HUES64 (cell line): Measurements from ENCODE around the gene TP53BP1.

Experiments
- H3K27ac ChIP-seq: 2 replicates; pipeline ENCODE4 v1.7.0; 2013; ENCODE audit warnings: low read depth, low read length, inconsistent platforms
- H3K27me3 ChIP-seq: 2 replicates; pipeline ENCODE4 v1.6.1; 2013; ENCODE audit warnings: mild to moderate bottlenecking, low read length; ENCODE audit not compliant: insufficient read depth
- H3K36me3 ChIP-seq: 2 replicates; pipeline ENCODE4 v1.6.1; 2013; ENCODE audit warnings: mild to moderate bottlenecking, low read length; ENCODE audit not compliant: insufficient read depth
- H3K4me1 ChIP-seq: 2 replicates; pipeline ENCODE4 v1.6.1; 2013; ENCODE audit warnings: mild to moderate bottlenecking, low read length, moderate library complexity; ENCODE audit not compliant: insufficient read depth
- H3K4me3 ChIP-seq: 2 replicates; pipeline ENCODE4 v1.5.1; 2013; ENCODE audit warnings: mild to moderate bottlenecking, low read length, moderate library complexity
- H3K9ac ChIP-seq: 2 replicates; pipeline ENCODE4 v1.6.1; 2013; ENCODE audit warnings: mild to moderate bottlenecking, low read depth, low read length
- H3K9me3 ChIP-seq: 2 replicates; pipeline ENCODE4 v1.6.1; 2013; ENCODE audit warnings: low read depth, low read length; ENCODE audit not compliant: insufficient read depth
- WGBS: fragments of 150-250, 120-280 bp; methylation state at CpG from one replicate; pipeline ENCODE4 v1.1.7; 2013; ENCODE audit warnings: missing lambda C conversion rate; 5-methylcytosine and 5-hydroxymethylcytosine counted together

TP53BP1 gene

DNA sequence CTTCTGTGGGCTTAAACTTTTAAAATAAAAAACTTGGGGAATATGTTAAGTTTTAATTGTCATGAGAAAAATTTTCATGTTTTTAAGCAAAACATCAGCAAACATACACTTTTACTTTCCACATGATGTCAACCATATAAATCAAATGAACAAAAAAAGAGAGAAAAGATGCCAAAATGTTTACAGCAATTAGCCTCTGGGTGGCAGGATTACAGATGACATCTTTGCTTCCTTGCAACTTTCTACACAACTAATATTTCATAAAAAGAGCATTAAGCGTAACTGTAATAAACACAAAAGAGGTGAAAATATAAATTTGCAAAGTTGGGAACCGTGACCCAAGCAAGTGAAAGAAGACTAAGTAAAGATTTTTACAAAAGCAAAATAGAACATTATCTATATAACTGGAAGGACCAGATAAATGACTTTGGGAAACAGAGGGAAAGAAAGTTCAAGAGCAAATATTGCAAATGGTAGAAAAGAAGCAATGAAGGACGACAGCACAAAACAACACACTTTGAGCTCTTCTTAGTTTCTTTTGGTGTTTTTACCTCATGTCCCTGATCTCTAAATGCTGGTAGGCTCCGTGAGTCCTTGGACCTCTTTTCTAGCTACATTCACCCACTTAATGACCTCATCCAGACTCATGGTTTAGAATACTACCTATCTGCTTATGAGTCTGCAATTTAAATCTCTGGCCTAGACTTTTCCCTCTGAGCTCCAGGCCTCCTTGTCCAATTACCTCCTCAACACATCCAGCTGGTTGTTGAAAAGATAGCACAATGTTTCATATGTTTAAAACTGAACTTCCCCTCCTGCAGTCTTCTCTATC is 9.4 kb downstream of the TP53BP1 start:
- H3K36me3 ChIP-seq = peaks cover 89% of the 10 kb centered on the region

DNA sequence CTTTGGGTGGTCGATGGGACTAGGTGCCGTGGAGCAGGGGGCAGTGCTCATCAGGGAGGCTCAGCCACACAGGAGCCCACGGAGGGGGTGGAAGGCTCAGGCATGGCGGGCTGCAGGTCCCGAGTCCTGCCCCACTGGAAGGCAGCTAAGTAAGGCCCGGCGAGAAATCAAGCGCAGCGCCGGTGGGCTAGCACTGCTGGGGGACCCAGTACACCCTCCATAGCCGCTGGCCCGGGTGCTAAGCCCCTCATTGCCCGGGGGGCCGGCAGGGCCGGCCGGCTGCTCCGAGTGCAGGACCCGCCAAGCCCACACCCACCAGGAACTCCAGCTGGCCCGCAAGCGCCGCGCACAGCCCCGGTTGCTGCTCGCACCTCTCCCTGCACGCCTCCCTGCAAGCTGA is 19.1 kb downstream of the TP53BP1 start:
- no peak overlapping the region for H3K9ac ChIP-seq
- WGBS = 96% methylated on average over 25 of the region's 25 CpGs
- H3K9me3 ChIP-seq = no peaks in the 10 kb centered on the region
- H3K4me1 ChIP-seq = peaks cover 4% of the 10 kb centered on the region; the same call in 1 of the 2 replicates
- no peak overlapping the region for H3K4me3 ChIP-seq
- no peak overlapping the region for H3K27ac ChIP-seq
- H3K27me3 ChIP-seq = no peaks in the 10 kb centered on the region
- peaks cover 93% of the 10 kb centered on the region for H3K36me3 ChIP-seq

More for the DNA sequence above, 9.4 kb downstream of the TP53BP1 start:
- Histone ChIP-seq H3K9ac (no peak overlapping the region), H3K9me3 (no peaks in the 10 kb centered on the region), H3K4me3 (no peak overlapping the region), H3K4me1 (peaks cover 1% of the 10 kb centered on the region; the same call in 1 of the 2 replicates), H3K27ac (no peak overlapping the region), H3K27me3 (no peaks in the 10 kb centered on the region)
- 88% methylated on average over 2 of the region's 4 CpGs for WGBS

DNA sequence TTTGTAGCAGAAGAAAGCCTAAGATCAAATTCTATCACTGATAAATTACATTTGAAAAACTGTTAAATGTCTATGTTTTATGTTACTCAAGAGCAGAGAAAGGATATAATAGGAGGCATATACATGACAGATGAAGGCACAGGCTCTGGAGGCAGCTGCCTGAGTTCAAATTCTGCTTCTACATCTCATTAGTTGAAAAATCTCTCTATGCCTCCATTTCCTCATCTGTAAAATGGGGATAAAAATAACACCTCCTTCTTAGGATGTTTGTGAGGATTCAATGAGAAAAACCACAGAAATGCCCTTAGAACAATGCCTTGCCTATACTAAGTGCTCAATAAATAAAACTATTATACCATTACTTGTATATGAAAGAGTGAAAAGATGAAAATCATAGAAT is 21.0 kb downstream of the TP53BP1 start:
- H3K9me3 ChIP-seq = no peaks in the 10 kb centered on the region
- H3K9ac ChIP-seq = no peak overlapping the region
- H3K36me3 ChIP-seq = peaks cover 93% of the 10 kb centered on the region
- H3K4me3 ChIP-seq = no peak overlapping the region
- H3K4me1 ChIP-seq = no peaks in the 10 kb centered on the region
- no peaks in the 10 kb centered on the region for H3K27me3 ChIP-seq
- H3K27ac ChIP-seq = no peak overlapping the region

DNA sequence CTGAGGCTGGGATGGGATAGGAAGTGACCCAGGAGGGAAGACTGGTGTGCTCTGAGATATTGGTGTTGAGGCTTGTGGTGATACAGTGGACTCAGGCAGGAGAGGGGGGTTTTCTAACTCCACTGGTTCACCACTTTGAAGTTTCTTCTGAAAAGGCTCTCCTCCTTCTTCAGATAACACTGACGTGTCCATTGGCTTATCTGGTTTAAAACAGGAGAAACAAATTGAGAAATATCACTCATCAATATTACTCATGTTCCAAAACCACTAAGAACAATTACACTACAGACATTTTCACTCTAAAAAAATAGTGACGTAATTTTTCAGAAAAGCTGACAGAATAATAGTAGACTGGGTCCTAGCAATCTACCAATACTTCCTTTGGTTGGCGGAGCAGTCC is 23.1 kb downstream of the TP53BP1 start:
- no peak overlapping the region for H3K4me3 ChIP-seq
- no peak overlapping the region for H3K27ac ChIP-seq
- no peak overlapping the region for H3K9ac ChIP-seq
- WGBS = 99% methylated on average over 3 of the region's 3 CpGs
- H3K9me3 ChIP-seq = no peaks in the 10 kb centered on the region
- no peaks in the 10 kb centered on the region for H3K4me1 ChIP-seq
- H3K27me3 ChIP-seq = no peaks in the 10 kb centered on the region
- H3K36me3 ChIP-seq = peaks cover 94% of the 10 kb centered on the region

DNA sequence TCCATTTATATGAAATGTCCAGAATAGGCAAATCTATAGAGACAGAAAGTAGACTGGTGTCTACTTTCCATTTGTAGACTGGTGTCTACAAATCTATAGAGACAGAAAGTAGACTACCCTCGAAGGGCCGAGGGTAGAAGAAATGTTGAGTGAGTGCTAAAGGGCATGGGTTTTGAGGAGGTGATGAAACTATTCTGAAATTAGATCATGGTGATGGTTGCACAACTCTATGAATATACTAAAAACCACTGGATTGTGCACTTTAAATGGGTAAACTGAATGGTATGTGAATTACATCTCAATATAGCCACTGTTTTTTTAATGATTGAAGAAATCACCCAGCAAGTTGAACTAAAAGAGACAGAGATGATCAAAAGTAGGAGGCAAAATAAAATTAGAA is 27.9 kb downstream of the TP53BP1 start:
- Histone ChIP-seq H3K4me1 (no peaks in the 10 kb centered on the region), H3K4me3 (no peak overlapping the region), H3K9ac (no peak overlapping the region), H3K9me3 (no peaks in the 10 kb centered on the region), H3K27ac (no peak overlapping the region), H3K27me3 (no peaks in the 10 kb centered on the region), H3K36me3 (peaks cover 94% of the 10 kb centered on the region)
- WGBS = 95% methylated on average over 2 of the region's 2 CpGs

DNA sequence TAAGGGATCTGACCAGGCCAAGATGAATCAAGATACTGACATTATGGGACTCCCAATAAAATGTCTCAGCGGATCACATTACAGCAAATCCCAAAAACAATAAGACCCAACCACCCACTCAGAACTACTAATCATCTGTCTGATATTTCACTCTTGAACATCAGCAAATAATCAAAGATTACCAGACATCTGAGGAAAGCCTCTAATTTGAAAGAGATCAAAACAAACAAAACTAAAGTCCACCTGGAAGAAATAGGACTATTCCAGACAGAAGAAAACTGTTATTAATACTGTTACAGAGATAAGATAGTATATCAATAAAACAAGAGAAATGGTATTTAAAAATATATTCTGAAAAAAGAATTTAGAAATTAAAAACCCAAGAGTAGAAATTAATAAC is 29.0 kb downstream of the TP53BP1 start:
- Histone ChIP-seq H3K9me3 (no peaks in the 10 kb centered on the region), H3K36me3 (peaks cover 94% of the 10 kb centered on the region), H3K27me3 (no peaks in the 10 kb centered on the region), H3K9ac (no peak overlapping the region), H3K4me1 (no peaks in the 10 kb centered on the region), H3K4me3 (no peak overlapping the region), H3K27ac (no peak overlapping the region)
- 95% methylated on average over 1 of the region's 1 CpG for WGBS

DNA sequence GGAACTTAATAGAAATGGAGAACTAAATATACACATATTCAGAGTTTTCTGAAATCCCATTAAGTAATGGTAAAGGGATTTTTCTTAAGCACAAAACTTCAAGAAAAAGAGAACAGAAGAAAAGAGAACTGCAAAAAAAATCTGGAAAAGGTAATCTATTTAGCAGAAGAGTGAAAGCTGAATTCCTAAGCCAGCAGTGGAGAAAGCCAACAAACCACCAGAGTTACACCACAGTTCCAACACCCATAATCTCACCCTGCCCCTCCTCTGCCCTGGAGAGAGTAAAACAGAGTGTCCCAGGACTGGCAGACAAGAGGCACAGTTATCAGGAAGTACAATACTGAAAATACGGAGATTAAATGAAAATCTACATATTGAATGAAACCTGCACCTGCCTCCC is 29.4 kb downstream of the TP53BP1 start:
- WGBS = 91% methylated on average over 1 of the region's 1 CpG
- no peak overlapping the region for H3K27ac ChIP-seq
- no peaks in the 10 kb centered on the region for H3K27me3 ChIP-seq
- H3K9me3 ChIP-seq = no peaks in the 10 kb centered on the region
- H3K4me3 ChIP-seq = no peak overlapping the region
- no peaks in the 10 kb centered on the region for H3K4me1 ChIP-seq
- peaks cover 94% of the 10 kb centered on the region for H3K36me3 ChIP-seq
- no peak overlapping the region for H3K9ac ChIP-seq

DNA sequence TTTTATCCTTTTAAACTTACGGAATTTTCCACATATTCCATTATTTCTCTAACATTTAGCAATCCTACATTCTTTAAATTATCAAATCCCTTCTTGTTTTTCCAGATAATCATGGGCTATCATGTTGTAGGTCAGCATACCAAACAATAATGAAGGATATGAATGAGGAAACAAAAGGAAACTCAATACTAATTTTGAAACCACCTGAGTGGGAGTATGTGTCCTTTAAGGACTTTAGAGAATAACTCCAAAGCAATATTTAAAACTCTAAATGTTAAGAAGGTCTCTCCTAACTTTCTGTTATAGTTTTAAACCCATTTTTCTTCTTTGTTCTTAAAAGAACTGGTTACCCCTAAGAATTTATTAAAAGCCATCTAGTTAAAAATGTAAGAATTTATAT is 43.0 kb downstream of the TP53BP1 start:
- no peak overlapping the region for H3K4me3 ChIP-seq
- peaks cover 65% of the 10 kb centered on the region for H3K36me3 ChIP-seq
- no peaks in the 10 kb centered on the region for H3K4me1 ChIP-seq
- WGBS = 97% methylated on average over 1 of the region's 1 CpG
- H3K9me3 ChIP-seq = no peaks in the 10 kb centered on the region
- no peaks in the 10 kb centered on the region for H3K27me3 ChIP-seq
- no peak overlapping the region for H3K27ac ChIP-seq
- no peak overlapping the region for H3K9ac ChIP-seq

DNA sequence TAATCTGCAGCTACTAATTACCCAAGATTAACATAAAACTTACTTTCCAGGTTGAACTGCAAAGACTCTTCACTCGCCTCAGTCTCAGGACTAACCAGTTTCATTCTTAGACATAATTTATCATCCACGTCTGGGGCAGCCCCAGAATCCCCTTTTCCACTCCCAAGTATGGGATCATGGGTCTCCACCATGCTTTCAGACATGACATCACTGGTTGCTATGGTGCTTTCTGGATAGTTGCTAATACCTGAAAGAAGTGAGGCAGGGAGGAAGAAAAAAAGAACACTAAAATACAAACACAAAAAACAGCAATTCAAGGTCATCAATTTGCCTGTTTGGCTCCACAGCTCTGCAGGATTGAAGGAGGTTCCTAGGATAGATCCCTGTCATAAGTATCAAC is 46.6 kb downstream of the TP53BP1 start:
- Histone ChIP-seq H3K36me3 (peaks cover 65% of the 10 kb centered on the region), H3K27me3 (no peaks in the 10 kb centered on the region), H3K4me1 (peaks cover 5% of the 10 kb centered on the region), H3K27ac (no peak overlapping the region), H3K4me3 (no peak overlapping the region), H3K9ac (no peak overlapping the region), H3K9me3 (no peaks in the 10 kb centered on the region)
- WGBS = 93% methylated on average over 2 of the region's 2 CpGs

DNA sequence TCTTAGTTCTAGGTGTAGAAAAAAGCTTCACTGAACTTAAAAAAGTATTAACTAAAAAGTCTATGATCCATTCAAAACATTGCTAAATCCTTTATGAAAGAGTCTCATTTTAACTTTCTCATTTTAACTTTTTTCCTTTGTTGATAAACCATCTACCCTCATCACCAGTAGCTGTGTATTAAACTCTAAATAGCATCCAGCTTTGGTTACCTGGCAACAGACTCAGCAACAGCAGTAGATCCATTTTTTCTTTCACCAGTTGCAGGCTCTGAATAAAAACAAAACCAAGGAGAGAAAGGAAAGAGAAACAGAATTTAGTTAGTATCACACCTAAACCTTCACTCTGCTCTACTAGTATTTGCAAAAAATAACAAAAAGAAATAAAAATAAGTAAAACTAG is 51.6 kb downstream of the TP53BP1 start:
- H3K4me1 ChIP-seq = peaks cover 10% of the 10 kb centered on the region
- H3K9me3 ChIP-seq = no peaks in the 10 kb centered on the region
- H3K27ac ChIP-seq = peak overlapping the region; percentile 83
- no peaks in the 10 kb centered on the region for H3K27me3 ChIP-seq
- peaks cover 84% of the 10 kb centered on the region for H3K36me3 ChIP-seq
- H3K4me3 ChIP-seq = no peak overlapping the region
- peak overlapping the region; percentile 60 for H3K9ac ChIP-seq

DNA sequence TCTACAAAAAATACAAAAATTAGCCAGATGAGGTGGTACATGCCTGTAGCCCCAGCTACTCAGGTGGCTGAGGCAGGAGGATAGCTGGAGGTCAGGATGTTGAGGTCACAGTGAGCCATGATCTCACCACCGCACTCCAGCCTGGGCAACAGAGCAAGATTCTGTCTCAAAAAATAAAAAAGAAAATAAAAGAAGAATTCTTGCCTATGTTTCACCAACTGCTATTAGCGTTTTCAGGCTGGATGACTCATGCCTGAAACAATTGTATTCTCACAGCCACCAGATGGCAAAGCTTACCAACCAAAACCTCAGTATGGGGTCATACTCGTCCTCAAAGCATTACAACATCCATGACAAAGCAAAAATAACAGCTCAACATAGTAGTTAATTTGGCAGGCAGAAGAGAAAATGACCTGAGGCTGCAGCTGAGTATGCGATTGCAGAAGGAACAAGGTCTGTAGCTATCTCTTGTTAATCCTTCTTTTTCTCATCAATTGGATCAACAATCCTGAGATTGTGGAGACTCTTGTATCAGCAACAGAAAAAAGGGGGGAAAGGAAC is 52.2 kb downstream of the TP53BP1 start:
- Histone ChIP-seq H3K27ac (peak overlapping the region; percentile 83), H3K9me3 (no peaks in the 10 kb centered on the region), H3K36me3 (peaks cover 83% of the 10 kb centered on the region), H3K4me3 (no peak overlapping the region), H3K27me3 (no peaks in the 10 kb centered on the region), H3K4me1 (peaks cover 10% of the 10 kb centered on the region), H3K9ac (peak overlapping the region; percentile 60)
- WGBS = 70% methylated on average over 4 of the region's 4 CpGs
